ENCODE measurements around the gene ADGRL3.

Gene ADGRL3

DNA sequence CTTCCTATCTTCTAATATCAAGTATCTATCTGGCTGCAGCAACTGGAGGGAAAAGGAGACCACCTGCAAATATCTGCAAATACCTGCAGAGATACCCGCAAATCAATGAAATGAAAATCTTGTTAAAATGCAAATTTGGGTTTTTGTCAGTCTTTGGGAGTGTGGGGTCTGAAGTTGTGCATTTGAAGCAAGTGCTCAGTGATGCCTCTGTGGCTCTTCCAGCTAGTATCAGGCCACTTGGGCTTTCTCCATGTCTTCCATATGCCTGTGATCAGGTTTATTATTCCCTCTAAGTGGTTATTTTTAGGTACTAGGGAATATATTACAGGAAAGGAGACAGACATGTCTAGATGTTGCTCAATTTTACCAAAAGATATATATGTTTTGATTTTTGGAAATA is 880.3 kb downstream of the ADGRL3 start:
- Histone ChIP-seq H3K4me1 (ENCODE audit: control insufficient read depth, insufficient read depth, low read length, poor library complexity, severe bottlenecking) (no peaks in the 10 kb centered on the region), H3K9me3 (ENCODE audit: control insufficient read depth, low read length) (no peaks in the 10 kb centered on the region), H3K27ac (ENCODE audit: low read depth, low read length, severe bottlenecking) (no peak overlapping the region), H3K36me3 (ENCODE audit: control insufficient read depth, insufficient read depth, low read length) (no peaks in the 10 kb centered on the region), H3K4me3 (ENCODE audit: extremely low read depth, insufficient read depth, low read length, poor library complexity, severe bottlenecking) (no peak overlapping the region)
- WGBS, 2 experiments (ENCODE audit: insufficient coverage in 2 of 2) = 20% methylated on average over 1 of the region's 1 CpG; no CpG with 5 or more reads in 1 of the 2 experiments

DNA sequence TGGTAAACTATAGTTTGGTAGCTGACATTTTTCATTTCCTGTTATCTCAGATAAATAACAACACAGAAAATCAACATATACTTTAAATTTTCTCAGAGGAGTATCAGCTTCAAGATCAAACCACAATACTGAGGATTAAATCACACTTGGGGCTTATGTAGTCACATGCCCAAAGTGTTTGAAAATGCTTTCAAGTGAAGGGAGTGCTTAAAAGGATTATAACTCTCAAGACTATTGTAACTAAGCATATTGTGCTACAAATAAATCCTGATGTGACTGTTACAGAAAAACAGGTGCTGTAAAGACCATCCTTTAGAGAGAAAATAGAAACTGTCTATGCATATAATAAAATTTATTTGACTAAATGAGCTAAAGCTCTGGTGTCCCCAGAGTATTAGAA is 887.6 kb downstream of the ADGRL3 start:
- Histone ChIP-seq H3K27ac (ENCODE audit: low read depth, low read length, severe bottlenecking) (no peak overlapping the region), H3K9me3 (ENCODE audit: control insufficient read depth, low read length) (no peaks in the 10 kb centered on the region), H3K4me3 (ENCODE audit: extremely low read depth, insufficient read depth, low read length, poor library complexity, severe bottlenecking) (no peak overlapping the region), H3K36me3 (ENCODE audit: control insufficient read depth, insufficient read depth, low read length) (no peaks in the 10 kb centered on the region), H3K4me1 (ENCODE audit: control insufficient read depth, insufficient read depth, low read length, poor library complexity, severe bottlenecking) (no peaks in the 10 kb centered on the region)

DNA sequence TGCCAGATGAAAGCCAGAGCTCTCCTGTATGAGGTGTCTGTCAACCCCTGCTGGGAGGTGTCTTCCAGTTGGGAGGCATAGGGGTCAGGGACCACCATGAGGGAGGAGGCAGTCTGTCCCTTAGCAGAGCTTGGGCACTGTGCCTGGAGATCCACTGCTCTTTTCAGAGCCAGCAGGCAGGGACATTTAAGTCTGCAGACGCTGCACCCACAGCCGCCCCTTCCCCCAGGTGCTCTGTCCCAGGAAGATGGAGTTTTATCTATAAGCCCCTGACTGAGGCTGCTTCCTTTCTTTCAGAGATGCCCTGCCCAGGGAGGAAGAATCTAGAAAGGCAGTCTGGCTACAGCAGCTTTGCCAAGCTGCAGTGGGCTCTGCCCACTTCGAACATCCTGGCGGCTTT is 893.6 kb downstream of the ADGRL3 start:
- H3K9me3 ChIP-seq (ENCODE audit: control insufficient read depth, low read length) = no peaks in the 10 kb centered on the region
- H3K36me3 ChIP-seq (ENCODE audit: control insufficient read depth, insufficient read depth, low read length) = no peaks in the 10 kb centered on the region
- no peak overlapping the region for H3K4me3 ChIP-seq (ENCODE audit: extremely low read depth, insufficient read depth, low read length, poor library complexity, severe bottlenecking)
- H3K4me1 ChIP-seq (ENCODE audit: control insufficient read depth, insufficient read depth, low read length, poor library complexity, severe bottlenecking) = no peaks in the 10 kb centered on the region
- H3K27ac ChIP-seq (ENCODE audit: low read depth, low read length, severe bottlenecking) = no peak overlapping the region
- WGBS, 2 experiments (ENCODE audit: insufficient coverage in 2 of 2) = 91 to 100% methylated on average over 2 to 4 of the region's 4 CpGs

DNA sequence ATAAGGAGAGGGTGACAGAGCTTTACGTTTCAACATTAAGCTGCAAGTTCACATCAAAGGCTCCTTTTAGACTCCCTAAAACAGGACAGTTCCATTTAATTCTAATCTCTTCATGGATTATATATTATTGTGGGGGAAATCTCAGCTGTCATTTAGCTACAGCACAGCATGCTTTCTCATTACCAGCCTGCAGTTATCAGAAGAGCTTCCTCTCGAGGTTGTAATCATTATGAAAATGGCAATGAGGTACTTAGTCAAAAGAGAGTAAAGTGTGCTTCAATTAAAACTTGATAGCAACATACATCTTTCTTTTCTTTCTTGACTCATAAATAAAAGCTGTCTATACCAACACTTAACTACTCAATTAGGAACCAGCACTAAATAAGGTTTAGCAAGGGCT is 896.8 kb downstream of the ADGRL3 start:
- Histone ChIP-seq H3K9me3 (ENCODE audit: control insufficient read depth, low read length) (no peaks in the 10 kb centered on the region), H3K4me3 (ENCODE audit: extremely low read depth, insufficient read depth, low read length, poor library complexity, severe bottlenecking) (no peak overlapping the region), H3K27ac (ENCODE audit: low read depth, low read length, severe bottlenecking) (no peak overlapping the region), H3K36me3 (ENCODE audit: control insufficient read depth, insufficient read depth, low read length) (no peaks in the 10 kb centered on the region), H3K4me1 (ENCODE audit: control insufficient read depth, insufficient read depth, low read length, poor library complexity, severe bottlenecking) (no peaks in the 10 kb centered on the region)
- no CpG with 5 or more reads among the region's 2 CpGs for whole genome bisulfite sequencing, 2 experiments (ENCODE audit: insufficient coverage in 2 of 2)

DNA sequence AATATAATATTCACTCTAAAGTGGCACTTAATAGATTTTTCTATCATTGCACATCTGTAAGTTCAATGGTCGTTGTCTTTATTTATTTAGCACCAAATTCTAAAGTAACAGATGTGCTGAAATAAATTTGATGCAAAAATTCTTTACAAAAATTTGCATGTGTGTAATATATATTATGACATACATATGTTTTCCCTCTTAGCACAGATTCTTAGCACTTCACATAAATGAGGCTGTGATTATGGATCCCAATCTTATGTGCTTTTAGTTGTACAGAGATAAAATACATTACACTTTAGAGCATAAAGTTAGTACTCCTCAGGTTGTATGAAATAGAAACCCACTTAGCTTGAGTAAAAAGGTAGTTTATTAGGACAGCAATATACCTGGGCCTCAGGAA is 915.1 kb downstream of the ADGRL3 start:
- Histone ChIP-seq H3K27ac (ENCODE audit: low read depth, low read length, severe bottlenecking) (no peak overlapping the region), H3K4me3 (ENCODE audit: extremely low read depth, insufficient read depth, low read length, poor library complexity, severe bottlenecking) (no peak overlapping the region), H3K9me3 (ENCODE audit: control insufficient read depth, low read length) (no peaks in the 10 kb centered on the region), H3K4me1 (ENCODE audit: control insufficient read depth, insufficient read depth, low read length, poor library complexity, severe bottlenecking) (no peaks in the 10 kb centered on the region), H3K36me3 (ENCODE audit: control insufficient read depth, insufficient read depth, low read length) (no peaks in the 10 kb centered on the region)
- no CpG with 5 or more reads among the region's 1 CpG for WGBS, 2 experiments (ENCODE audit: insufficient coverage in 2 of 2)

DNA sequence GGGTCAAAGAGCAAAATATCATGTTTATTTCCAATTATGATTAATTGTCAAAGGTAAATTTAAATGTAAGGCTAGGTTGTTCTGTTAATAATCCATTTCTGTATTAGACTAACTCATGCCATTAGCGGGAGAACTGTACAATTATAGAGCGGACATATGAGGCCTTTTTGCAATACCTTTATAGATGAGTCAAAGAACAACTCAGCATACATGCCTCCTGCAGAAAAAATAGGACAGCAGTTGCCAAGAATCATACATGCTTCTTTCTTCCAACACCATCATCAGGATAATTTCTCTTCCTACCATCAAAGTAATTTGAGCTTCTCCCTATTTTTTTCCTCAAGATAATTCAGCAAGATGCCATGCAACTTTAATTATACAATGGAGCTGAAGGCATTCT is 917.8 kb downstream of the ADGRL3 start:
- Histone ChIP-seq H3K4me1 (ENCODE audit: control insufficient read depth, insufficient read depth, low read length, poor library complexity, severe bottlenecking) (no peaks in the 10 kb centered on the region), H3K4me3 (ENCODE audit: extremely low read depth, insufficient read depth, low read length, poor library complexity, severe bottlenecking) (no peak overlapping the region), H3K36me3 (ENCODE audit: control insufficient read depth, insufficient read depth, low read length) (no peaks in the 10 kb centered on the region), H3K27ac (ENCODE audit: low read depth, low read length, severe bottlenecking) (no peak overlapping the region), H3K9me3 (ENCODE audit: control insufficient read depth, low read length) (no peaks in the 10 kb centered on the region)
- WGBS, 2 experiments (ENCODE audit: insufficient coverage in 2 of 2) = 100% methylated on average over 2 of the region's 2 CpGs; no CpG with 5 or more reads in 1 of the 2 experiments

DNA sequence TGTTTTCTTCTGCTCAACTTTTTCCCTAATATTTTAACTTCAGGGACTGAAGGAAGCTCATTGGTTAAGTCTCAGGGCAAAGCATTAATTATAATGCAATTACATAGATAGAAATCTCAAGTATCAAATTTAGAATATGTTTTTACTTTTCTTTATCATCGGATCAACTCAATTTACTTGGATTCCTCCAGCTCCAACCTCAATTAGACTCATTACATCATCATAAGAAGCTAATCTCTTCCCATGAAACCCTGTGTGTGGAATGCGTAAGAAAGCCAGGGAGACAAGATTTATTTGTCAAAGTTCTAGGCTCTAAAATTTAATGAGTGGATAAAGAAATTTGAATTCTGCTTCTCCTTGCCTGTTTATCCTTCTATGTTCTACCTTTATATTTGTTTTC is 918.4 kb downstream of the ADGRL3 start:
- Histone ChIP-seq H3K9me3 (ENCODE audit: control insufficient read depth, low read length) (no peaks in the 10 kb centered on the region), H3K4me1 (ENCODE audit: control insufficient read depth, insufficient read depth, low read length, poor library complexity, severe bottlenecking) (no peaks in the 10 kb centered on the region), H3K4me3 (ENCODE audit: extremely low read depth, insufficient read depth, low read length, poor library complexity, severe bottlenecking) (no peak overlapping the region), H3K27ac (ENCODE audit: low read depth, low read length, severe bottlenecking) (no peak overlapping the region), H3K36me3 (ENCODE audit: control insufficient read depth, insufficient read depth, low read length) (no peaks in the 10 kb centered on the region)
- WGBS, 2 experiments (ENCODE audit: insufficient coverage in 2 of 2) = no CpG with 5 or more reads among the region's 2 CpGs

DNA sequence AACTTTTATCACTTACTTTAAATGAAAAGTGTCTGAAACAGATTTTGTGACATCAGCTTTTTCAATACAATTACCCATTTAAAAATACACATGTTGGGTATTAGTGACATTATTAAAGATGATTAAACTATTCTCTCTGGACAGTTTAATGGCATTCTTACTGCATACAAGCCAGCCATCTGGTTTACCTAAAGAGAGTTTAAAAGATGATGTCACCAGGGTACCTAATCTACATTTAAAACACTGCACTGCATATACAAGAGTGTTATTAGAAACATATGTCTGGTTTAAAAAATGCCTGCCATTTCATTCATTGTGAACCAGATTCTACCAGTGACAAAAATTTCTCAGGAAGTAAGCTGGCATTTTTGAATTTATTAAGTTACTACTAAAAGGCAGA is 919.1 kb downstream of the ADGRL3 start:
- H3K36me3 ChIP-seq (ENCODE audit: control insufficient read depth, insufficient read depth, low read length) = no peaks in the 10 kb centered on the region
- H3K9me3 ChIP-seq (ENCODE audit: control insufficient read depth, low read length) = no peaks in the 10 kb centered on the region
- no peak overlapping the region for H3K4me3 ChIP-seq (ENCODE audit: extremely low read depth, insufficient read depth, low read length, poor library complexity, severe bottlenecking)
- no peak overlapping the region for H3K27ac ChIP-seq (ENCODE audit: low read depth, low read length, severe bottlenecking)
- H3K4me1 ChIP-seq (ENCODE audit: control insufficient read depth, insufficient read depth, low read length, poor library complexity, severe bottlenecking) = no peaks in the 10 kb centered on the region

DNA sequence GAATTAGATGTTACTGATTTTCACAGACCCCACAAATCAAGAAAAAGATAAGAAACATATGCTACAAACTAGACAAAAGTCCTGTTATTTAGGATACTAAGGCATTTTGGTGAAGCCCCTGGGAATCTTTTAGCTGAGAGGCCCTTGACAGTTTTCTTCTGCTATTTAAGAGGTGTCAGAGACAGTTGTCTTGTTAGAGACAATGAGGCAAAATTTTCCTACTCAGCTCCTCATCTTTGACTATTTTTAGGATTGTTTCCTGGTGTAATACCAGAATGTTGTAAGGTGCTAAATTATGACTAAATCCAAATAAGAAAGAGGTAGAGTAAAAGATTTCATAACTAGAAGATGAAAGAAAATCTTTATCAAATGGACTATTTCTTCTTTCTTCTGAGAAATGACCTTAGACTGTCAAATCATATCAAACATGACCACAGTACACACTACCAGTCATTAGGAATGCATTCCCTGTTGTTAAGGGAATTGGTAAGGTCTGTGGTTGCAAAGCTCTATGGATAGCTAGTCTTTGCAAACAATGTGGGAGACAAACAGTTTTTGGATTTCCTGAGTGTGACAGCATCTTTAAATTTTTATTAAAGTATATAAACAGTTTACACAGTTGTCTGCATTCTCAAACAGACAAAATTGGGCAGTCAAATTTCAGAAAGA is 926.1 kb downstream of the ADGRL3 start:
- no peak overlapping the region for H3K4me3 ChIP-seq (ENCODE audit: extremely low read depth, insufficient read depth, low read length, poor library complexity, severe bottlenecking)
- no peak overlapping the region for H3K27ac ChIP-seq (ENCODE audit: low read depth, low read length, severe bottlenecking)

More for the DNA sequence above, 926.1 kb downstream of the ADGRL3 start:
- Histone ChIP-seq H3K4me1 (ENCODE audit: control insufficient read depth, insufficient read depth, low read length, poor library complexity, severe bottlenecking) (no peaks in the 10 kb centered on the region), H3K9me3 (ENCODE audit: control insufficient read depth, low read length) (no peaks in the 10 kb centered on the region), H3K36me3 (ENCODE audit: control insufficient read depth, insufficient read depth, low read length) (no peaks in the 10 kb centered on the region)
